NCI-H524 treated with DMSO at 0.1 percent for 48 hours (cell line): ENCODE measurements around the gene GRK4.
A peak's percentile ranks its signal among the peaks of the same experiment; 100 is the strongest.
"Not testable (repeated sequence)": the region's sequence is repeated elsewhere in the genome, so short reads cannot be mapped to it uniquely, and the experiment has no call there.

Experiments
- DNase-seq: peaks from one replicate; lab custom pipeline; 2025; lab: John Stamatoyannopoulos, UW

GRK4 gene

DNA sequence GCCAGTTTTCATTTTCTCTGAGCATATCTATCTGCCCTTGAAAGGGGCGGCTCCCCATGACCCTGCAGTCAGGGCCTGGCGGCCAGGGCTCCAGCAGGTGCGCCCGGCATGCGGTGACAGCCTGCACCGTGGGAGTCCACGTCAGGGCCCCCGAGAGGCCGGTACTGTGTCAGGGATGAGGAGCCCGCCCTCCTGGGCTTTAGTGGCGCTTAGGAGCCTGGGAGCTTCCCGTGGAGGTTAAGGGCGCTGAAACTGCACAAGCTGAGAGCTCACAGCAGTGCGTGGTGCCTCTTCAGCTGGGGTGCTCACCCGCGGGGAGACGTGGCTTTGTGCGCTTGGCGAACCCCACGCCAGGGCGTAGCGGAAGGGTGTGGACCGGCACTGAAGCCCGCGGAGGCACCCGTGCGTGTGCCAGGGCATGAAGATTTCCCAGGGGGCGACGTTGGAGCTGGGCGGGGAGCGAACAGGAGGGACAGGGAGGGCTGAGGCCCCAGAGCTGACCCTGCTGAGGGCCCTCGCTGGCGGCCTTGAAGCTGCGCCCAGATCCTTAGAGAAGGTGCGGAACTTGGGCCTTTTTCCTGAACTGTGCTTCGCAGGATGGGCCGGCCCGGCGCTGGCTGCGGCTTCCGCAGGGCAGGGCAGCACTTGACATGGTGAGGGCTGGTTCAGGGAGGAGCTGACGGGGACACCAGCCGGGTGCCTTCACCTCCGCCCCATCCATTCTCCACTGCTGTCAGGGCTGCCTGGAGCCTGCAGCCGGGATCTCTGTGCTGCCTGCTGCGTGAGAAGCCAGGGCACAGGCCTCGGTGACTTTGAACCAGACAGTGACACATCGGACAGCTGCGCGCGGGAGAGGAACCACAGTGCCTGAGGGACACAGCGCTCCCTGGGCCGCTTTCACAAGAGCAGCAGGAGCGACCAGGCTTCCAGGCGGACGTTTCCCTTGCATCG, 78.1 kb downstream of the GRK4 start:
- no peak for DNase-seq

- no peak for DNase-seq
These were observed 78.9 kb downstream of the GRK4 start for GRCh38 chr4:3042226-3042625.

GRCh38 chr4:3043282-3044020, 80.1 kb downstream of the GRK4 start:
- no peak for DNase-seq

- DNase-seq, result no peak
These were observed 81.8 kb downstream of the GRK4 start for GRCh38 chr4:3044870-3045819.

DNA sequence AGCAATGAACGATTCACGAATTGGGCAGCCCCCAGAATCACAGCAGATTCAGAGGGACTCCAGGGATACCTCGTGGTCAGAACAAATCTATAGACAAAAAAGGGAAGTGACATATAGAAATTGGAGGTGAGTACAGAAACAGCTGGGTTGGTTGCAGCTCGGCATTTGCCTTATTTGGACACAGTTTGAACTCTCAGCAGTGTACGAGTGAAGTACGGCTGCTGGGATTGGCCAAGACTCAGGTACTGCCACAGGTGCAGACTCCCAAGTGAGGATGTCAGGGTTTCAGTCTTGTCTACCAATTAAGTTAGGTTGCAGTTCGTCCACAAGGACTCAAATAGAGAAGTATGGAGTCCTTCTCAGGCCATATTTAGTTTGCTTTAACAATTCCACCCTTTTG, 82.8 kb downstream of the GRK4 start:
- DNase-seq, result no peak

DNA sequence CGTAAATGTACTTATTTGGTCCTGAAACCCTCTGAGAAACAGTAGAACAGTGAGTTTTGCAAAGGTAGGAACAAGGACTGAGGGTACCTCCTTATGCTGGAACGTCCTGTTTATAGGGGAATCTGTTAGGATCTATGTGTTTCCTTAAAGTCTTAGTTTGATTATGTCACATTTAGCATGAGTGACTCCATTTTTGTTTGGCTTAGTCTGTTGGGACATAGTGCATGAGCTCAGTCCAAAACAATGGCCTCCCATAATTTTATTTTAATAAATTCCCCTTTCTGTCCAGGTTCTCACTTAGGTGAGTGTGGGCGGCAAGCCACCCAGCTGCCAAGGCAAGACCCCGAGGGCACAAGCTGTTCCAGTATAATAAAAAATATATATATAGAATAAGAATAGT, 83.3 kb downstream of the GRK4 start:
- DNase-seq, result no peak

GRCh38 chr4:3047464-3048286, 84.3 kb downstream of the GRK4 start:
- DNase-seq, result no peak

GRCh38 chr4:3051141-3051897, 87.9 kb downstream of the GRK4 start:
- DNase-seq, result not testable (repeated sequence)

DNA sequence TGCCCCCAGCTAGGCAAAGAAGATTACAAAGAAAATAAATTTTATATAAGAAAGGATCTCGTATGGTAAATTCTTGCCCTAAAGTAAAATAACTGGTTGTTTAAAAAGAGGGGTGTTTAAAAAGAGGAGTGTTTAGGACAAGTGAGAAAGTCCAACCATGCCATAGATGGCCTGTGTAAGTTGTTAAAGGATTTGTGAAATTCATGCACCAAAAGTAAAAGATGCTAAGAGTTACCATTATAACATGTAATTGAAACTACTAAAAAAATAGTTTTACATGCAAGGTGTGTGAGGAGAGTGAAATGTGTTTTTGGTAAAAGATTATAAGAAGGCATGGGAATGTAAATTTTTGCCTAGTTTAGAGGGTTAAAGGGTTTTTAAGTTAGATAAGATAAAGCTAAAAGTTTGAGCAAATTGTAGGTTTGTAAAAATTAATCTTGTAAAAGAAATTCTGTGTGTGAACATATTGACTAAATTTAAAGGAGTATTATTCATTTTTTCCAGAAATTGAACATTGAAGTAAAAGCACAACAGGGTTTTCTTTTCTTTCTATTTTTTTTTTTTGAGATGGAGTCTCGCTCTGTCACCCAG, 90.9 kb downstream of the GRK4 start:
- DNase-seq, result no peak

DNA sequence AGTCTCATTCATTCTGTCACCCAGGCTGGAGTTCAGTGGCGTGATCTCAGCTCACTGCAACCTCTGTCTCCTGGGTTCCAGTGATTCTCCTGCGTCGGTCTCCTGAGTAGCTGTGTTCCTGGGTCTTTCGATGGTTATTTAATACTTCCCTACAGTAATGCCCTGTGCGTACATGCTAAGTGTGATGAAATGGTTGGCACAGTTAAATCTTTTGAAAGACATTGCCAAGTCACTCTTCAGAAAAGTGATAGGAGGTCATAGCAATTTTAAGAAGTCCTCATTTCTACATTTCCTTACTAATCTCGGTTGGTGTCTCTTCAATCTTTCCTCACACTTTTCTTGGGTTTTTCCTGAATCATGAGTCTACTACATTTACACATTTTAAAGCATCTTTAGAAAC, 96.6 kb downstream of the GRK4 start:
- no peak for DNase-seq

- DNase-seq, result no peak
These were observed 97.6 kb downstream of the GRK4 start for GRCh38 chr4:3060946-3061345.

- DNase-seq, result no peak
These were observed 99.1 kb downstream of the GRK4 start for GRCh38 chr4:3062471-3062870.

DNA sequence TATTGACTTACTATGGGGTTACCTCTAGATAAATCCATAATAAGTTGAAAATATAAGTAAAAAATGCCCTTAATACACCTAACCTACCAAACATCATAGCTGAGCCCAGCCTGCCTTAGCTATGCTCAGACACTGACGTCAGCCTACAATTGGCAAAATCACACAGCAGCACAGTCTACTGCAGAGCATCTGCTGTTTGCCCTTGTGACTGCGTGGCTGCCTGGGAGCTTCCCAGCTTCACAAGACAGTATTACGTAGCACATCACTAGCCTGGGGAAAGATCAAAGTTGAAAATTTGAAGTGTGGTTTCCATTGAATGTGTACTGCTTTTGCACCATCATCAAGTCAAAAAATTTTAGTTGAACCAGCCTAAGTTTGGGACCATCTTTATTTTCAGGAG, 102.2 kb downstream of the GRK4 start:
- DNase-seq, result no peak

DNA sequence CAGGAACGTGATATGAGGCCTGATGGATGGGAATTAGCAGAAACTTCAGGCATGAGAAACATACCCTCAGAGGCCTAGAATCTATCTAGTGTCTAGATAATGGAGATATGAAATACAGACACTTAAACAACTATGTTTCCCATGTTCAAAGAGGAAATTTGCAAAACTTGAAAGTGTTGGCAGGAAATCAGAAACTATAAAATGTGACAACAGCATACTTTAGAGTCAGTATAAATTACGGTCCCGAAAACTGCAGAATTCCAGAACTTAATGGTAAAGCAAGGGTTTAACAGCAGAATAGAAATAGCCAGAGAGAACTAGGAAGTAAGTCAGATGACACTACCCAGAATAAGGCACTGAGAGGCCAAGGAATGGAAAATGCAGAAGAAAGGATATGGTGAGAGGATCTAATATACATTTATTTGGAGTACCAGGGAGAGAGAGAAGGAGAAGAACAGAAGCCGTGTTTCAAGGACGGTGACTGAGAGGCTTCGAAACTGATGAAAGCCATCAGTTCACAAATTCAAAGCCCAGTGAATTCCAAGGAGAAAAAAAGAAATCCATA, 103.5 kb downstream of the GRK4 start:
- no peak for DNase-seq

- peak; percentile 9 for DNase-seq
These were observed 104.2 kb downstream of the GRK4 start for GRCh38 chr4:3067473-3068001.

DNA sequence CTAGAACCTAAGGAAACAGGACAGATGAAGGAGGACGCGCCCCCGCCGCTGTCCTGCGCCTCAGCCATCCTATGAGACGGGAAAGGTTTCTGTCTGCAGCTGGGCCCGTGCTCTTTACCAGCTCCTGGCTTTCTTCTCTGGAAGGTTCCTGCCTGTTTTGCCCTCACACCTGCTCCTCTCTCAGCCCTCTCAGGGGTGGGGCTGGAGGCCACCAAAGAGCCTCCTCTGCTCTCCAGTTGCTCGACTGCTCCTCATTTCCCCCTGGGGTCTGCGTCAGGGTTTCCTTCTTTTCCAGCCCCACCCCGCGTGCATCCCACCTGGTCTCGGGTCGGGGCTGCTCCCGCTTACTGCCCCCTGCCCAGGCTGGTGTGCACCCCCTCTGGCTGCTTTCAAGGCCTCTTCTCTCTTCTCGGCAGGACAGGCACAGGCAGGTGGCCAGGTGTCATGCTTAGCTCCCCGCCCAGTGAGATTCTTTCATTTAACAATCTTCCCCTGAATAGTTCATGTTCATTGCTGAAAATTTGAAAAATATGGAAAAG, 106.4 kb downstream of the GRK4 start:
- DNase-seq, result no peak

DNA sequence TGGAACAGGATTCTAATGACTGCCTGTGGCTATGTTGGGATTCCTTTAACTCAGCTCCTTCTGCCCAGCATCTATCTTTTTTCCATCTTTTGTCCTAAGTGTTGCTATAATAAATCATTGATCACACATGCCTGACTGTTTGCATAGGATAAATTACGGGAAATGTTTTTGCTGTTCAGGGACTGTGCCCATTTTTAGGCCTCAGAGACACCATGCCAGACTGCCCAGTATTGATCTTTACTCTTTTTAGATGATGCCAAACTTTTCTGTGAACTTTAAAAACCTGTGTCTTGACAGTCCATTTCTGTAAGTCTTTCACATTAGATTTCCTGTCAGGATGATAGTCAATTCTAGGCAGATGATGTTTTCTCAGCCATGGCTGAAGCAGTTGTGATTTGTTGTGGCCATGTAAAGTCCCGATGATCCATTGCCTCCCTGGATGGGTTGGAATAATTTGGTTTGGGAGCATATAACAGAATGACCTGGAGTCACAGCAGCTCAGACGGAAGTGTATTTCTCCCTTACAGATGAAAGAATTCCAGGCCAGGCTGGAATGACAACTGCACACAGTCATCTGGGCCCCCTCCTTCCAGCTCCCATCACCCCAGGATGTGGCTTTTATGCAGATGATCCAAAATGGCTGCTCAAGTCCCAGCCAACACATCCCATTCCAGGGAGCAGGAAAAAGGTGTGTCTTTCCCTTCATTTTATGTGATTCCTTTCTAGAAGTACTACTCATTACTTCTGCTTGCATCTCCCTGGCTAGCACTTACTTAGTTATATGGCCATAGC, 107.5 kb downstream of the GRK4 start:
- DNase-seq, result no peak

GRCh38 chr4:3071811-3072210, 108.4 kb downstream of the GRK4 start:
- DNase-seq, result no peak
